ENCODE data around the gene SFMBT2.

The SFMBT2 gene

DNA sequence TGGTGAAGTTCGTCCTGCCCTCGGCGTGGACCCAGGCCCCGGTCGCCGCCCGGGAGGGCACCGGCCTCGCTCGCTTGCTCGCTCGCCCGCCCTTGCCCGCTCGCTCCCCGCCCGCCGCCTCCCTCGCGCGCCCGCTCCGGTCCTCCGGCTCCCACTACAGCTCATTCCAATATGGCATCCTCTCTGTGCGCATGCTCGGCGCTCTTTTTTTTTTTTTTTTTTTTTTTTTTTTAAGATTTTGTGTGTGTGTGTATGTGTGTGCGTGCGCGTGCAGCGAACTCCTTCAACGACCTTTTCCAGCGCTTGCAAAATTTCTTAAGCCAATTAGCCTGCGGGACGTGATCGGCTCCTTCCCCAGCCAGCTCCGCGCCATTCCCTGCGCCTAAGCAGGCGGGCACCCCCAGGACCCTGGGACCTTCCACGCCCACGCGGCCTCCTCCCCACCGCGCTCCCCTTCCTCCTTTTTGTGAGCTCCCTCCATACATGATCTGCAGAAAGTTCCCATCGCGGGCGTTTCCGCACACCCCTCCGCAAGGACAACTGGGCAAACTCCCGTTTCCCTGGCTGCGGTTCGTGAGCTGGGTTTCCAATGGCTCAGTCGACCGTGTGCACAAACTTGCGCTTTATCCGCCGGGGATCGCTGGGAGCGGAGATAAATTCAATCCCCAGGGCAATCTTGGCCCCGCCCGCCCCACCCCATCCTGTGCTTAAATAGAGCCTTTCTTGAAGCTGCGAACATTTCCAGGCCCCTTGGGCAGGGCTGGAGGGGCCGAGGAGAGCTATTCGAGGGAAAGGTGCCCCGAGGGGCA is at the start of gene SFMBT2:
SFMBT2 (minus strand) TSS at position 173 of the 809 bp plus-strand sequence. CDS start 29,136 bp downstream, outside the sequence.
- TF ChIP-seq MAX (IDR thresholded peaks at IDR 0.05): 0 out of 2 replicates have a peak, but pooled peaks have one; percentile 37
- no peak for TF ChIP-seq EP300 (IDR thresholded peaks at IDR 0.05; ENCODE audit: borderline replicate concordance)
- no peak for TF ChIP-seq TCF12 (IDR thresholded peaks at IDR 0.05; ENCODE audit: low read depth)
- TF ChIP-seq YY1 (IDR thresholded peaks at IDR 0.05; ENCODE audit: low read depth): no peak
- no peak for TF ChIP-seq TEAD4 (IDR thresholded peaks at IDR 0.05)

- TF ChIP-seq RAD21 (IDR thresholded peaks at IDR 0.05; ENCODE audit: low read depth): no peak
- no peak for TF ChIP-seq TAF1 (IDR thresholded peaks at IDR 0.05; ENCODE audit: low read depth)
- no peak for TF ChIP-seq MAX (IDR thresholded peaks at IDR 0.05)
- no peak for TF ChIP-seq TEAD4 (IDR thresholded peaks at IDR 0.05)
- TF ChIP-seq REST (IDR thresholded peaks at IDR 0.05; ENCODE audit: low read depth): no peak
- no peak for TF ChIP-seq TCF12 (IDR thresholded peaks at IDR 0.05; ENCODE audit: low read depth)
- no peak for TF ChIP-seq ZBTB7A (IDR thresholded peaks at IDR 0.05; ENCODE audit: low read depth)
- no peak for TF ChIP-seq CREB1 (IDR thresholded peaks at IDR 0.05; ENCODE audit: low read depth)
- no peak for TF ChIP-seq EP300 (IDR thresholded peaks at IDR 0.05; ENCODE audit: borderline replicate concordance)
Measured at GRCh38 chr10:7460006-7460405, 49.2 kb upstream of the SFMBT2 start.

DNA sequence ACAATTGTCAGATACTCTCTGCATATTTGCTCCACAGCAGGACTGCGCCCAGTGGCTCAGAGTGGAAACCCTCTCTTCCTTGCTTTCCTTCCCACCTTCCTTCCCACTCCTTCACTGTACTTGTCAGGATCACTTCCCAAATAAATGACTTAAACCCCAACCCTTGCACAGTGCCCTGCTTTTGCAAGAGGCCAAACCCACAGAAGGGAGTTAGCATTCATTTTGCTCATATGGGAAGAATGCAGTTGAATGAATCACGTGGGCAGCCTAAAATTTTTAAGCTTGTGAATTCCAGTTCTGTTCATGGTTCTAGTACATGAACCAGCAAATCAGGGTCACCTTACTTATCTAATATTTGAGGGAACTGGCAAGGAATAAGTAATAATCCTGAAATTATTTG is 47.7 kb upstream of the SFMBT2 start:
- TF ChIP-seq CEBPB (IDR thresholded peaks at IDR 0.05): no peak
- TF ChIP-seq FOXM1 (IDR thresholded peaks at IDR 0.05; ENCODE audit: borderline replicate concordance, low read depth): no peak
- no peak for TF ChIP-seq RAD21 (IDR thresholded peaks at IDR 0.05; ENCODE audit: low read depth)
- no peak for TF ChIP-seq TCF12 (IDR thresholded peaks at IDR 0.05; ENCODE audit: low read depth)
- TF ChIP-seq TEAD4 (IDR thresholded peaks at IDR 0.05): no peak
- no peak for TF ChIP-seq EP300 (IDR thresholded peaks at IDR 0.05; ENCODE audit: borderline replicate concordance)

GRCh38 chr10:7457478-7458316 is 46.9 kb upstream of the SFMBT2 start:
- TF ChIP-seq RAD21 (IDR thresholded peaks at IDR 0.05; ENCODE audit: low read depth) (no peak), YY1 (IDR thresholded peaks at IDR 0.05; ENCODE audit: low read depth) (no peak), EGR1 (IDR thresholded peaks at IDR 0.05) (no peak), TCF12 (IDR thresholded peaks at IDR 0.05; ENCODE audit: low read depth) (no peak), FOXM1 (IDR thresholded peaks at IDR 0.05; ENCODE audit: borderline replicate concordance, low read depth) (no peak), CREB1 (IDR thresholded peaks at IDR 0.05; ENCODE audit: low read depth) (no peak)

DNA sequence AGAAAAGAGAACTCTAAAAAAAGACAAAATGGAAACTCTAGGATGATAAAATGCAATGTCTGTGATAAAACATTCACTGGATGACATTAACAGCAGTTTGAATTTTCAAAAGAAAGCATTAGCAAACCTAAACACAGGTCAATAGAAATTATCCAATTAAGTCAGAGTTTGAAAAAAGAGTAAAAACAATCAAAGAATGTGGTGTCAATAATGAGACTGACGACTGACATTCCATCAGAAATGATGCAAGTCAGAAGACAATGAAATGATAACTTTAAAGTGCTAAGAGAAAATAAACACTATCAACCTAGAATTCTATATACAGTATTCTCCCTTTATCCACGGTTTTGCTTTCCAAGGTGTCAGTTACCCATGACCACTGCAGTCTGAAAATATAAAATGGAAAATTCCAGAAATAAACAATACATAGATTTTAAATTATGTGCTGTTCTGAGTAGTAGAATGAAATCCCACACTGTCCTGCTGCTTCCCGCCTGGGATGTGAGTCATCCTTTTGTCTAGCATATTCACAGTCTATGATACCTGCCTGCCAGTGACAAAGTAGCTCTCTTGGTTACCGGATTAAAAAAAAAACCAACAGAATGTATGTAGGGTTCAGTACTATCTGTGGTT is 38.3 kb upstream of the SFMBT2 start:
- TF ChIP-seq RAD21 (IDR thresholded peaks at IDR 0.05; ENCODE audit: low read depth): no peak
- no peak for TF ChIP-seq FOXM1 (IDR thresholded peaks at IDR 0.05; ENCODE audit: borderline replicate concordance, low read depth)
- TF ChIP-seq NFIC (IDR thresholded peaks at IDR 0.05): no peak
- TF ChIP-seq CEBPB (IDR thresholded peaks at IDR 0.05): no peak
- TF ChIP-seq EGR1 (IDR thresholded peaks at IDR 0.05): no peak
- TF ChIP-seq, protein P1, sequence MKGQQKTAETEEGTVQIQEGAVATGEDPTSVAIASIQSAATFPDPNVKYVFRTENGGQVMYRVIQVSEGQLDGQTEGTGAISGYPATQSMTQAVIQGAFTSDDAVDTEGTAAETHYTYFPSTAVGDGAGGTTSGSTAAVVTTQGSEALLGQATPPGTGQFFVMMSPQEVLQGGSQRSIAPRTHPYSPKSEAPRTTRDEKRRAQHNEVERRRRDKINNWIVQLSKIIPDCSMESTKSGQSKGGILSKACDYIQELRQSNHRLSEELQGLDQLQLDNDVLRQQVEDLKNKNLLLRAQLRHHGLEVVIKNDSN (IDR thresholded peaks at IDR 0.05): no peak
- no peak for TF ChIP-seq TAF1 (IDR thresholded peaks at IDR 0.05; ENCODE audit: low read depth)
- no peak for TF ChIP-seq TEAD4 (IDR thresholded peaks at IDR 0.05)

DNA sequence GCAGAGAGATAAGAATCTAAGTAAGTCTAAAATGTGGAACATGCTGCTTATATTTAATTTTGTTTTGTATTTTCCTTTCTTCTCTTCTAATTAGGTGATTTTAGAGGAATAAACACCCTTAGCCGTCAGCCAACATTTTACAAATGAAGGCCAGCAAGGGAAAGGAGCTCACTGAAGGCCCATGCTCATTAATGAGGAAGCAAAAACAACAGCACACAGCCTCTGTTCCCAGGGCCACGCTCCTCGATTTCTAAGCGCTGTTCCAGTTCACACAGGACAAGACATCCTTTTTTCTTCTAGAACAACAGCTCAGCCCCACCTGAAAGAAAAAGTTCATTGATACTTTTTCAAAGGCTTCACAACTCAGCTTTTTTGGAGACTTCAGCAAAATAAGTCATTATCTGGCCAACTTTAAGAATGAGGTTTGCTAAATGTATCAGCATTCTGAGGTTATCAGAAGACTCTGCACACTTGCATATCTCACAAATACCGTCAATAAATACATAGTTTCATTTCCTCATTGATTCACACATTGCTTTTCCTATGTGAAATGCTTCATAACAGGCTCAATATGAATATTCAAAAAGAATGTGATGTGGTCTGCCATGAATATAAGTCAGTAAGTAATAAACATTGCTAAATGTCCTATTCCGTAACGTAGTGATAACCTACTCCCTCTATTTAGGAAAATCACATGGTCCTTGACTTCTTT is 34.8 kb upstream of the SFMBT2 start:
- TF ChIP-seq EP300 (IDR thresholded peaks at IDR 0.05; ENCODE audit: borderline replicate concordance) (no peak), FOXM1 (IDR thresholded peaks at IDR 0.05; ENCODE audit: borderline replicate concordance, low read depth) (no peak), NFIC (IDR thresholded peaks at IDR 0.05) (no peak), CREB1 (IDR thresholded peaks at IDR 0.05; ENCODE audit: low read depth) (no peak), ZBTB7A (IDR thresholded peaks at IDR 0.05; ENCODE audit: low read depth) (no peak), CEBPB (IDR thresholded peaks at IDR 0.05) (no peak)

GRCh38 chr10:7444551-7445121 is 33.8 kb upstream of the SFMBT2 start:
- TF ChIP-seq CREB1 (IDR thresholded peaks at IDR 0.05; ENCODE audit: low read depth): no peak
- TF ChIP-seq NFIC (IDR thresholded peaks at IDR 0.05): no peak
- no peak for TF ChIP-seq ZBTB7A (IDR thresholded peaks at IDR 0.05; ENCODE audit: low read depth)
- no peak for TF ChIP-seq CEBPB (IDR thresholded peaks at IDR 0.05)
- TF ChIP-seq YY1 (IDR thresholded peaks at IDR 0.05; ENCODE audit: low read depth): no peak
- TF ChIP-seq TEAD4 (IDR thresholded peaks at IDR 0.05): no peak
- no peak for TF ChIP-seq TCF12 (IDR thresholded peaks at IDR 0.05; ENCODE audit: low read depth)
- TF ChIP-seq TAF1 (IDR thresholded peaks at IDR 0.05; ENCODE audit: low read depth): no peak
- TF ChIP-seq FOXM1 (IDR thresholded peaks at IDR 0.05; ENCODE audit: borderline replicate concordance, low read depth): no peak
- TF ChIP-seq MAX (IDR thresholded peaks at IDR 0.05): no peak
- TF ChIP-seq EP300 (IDR thresholded peaks at IDR 0.05; ENCODE audit: borderline replicate concordance): no peak
- no peak for TF ChIP-seq EGR1 (IDR thresholded peaks at IDR 0.05)
- no peak for TF ChIP-seq REST (IDR thresholded peaks at IDR 0.05; ENCODE audit: low read depth)
- no peak for TF ChIP-seq RAD21 (IDR thresholded peaks at IDR 0.05; ENCODE audit: low read depth)
- TF ChIP-seq, protein P1 (IDR thresholded peaks at IDR 0.05): no peak

All from Ishikawa (cell line).